Measurements from ENCODE around the gene DCDC2C.

The DCDC2C gene

DNA sequence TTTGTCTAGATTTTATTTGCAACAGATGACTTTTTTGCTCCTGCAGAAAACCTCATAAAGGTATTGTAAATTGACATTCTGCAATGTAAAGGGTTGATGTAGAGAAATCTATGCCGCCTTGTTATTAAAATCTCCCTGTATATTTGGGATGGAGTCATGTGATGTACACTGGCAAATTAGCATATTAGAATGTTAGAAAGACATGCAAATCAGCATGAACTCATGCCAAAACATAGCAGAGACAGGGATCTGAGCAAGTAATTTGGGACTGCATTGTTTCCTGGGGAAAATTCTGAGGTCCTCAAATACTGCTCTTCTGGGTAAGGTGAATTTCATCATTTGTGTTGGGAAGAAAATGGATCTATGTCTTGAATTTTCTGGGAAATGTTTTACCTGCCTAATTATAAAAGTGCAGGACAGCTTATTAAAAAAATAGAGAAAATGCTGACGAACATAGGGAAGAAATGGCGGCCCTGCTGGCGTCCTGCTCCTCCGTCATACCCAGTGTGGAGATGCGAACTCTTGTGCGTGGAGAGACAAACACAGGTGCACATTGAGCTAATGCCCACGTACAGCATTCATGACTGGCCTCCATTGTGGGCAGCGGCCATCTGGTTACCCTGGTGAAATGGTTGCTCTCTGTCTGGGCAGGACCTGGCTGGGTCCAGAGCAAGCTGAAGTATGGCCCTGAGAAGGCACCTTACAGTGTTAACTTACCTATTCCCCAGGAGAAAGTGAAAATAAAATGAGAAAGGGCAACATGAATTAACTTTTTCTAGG is 29.1 kb upstream of the DCDC2C start:
- peaks cover 35% of the 10 kb centered on the region for H3K27me3 ChIP-seq (ENCODE audit: insufficient read depth, low read length)
- no peak overlapping the region for H2AFZ ChIP-seq (ENCODE audit: low read length, unreplicated experiment)
- H3K4me3 ChIP-seq (ENCODE audit: low read depth, low read length) = no peak overlapping the region
- no peak overlapping the region for H3K27ac ChIP-seq (ENCODE audit: low read depth, low read length)
- H3K36me3 ChIP-seq (ENCODE audit: insufficient read depth, low read length) = no peaks in the 10 kb centered on the region
- H3K79me2 ChIP-seq (ENCODE audit: control insufficient read depth, insufficient read depth, low read length, unreplicated experiment) = no peaks in the 10 kb centered on the region
- no peaks in the 10 kb centered on the region for H3K4me1 ChIP-seq (ENCODE audit: control insufficient read depth, insufficient read depth, low read length, unreplicated experiment)

- no peak overlapping the region for H3K27ac ChIP-seq (ENCODE audit: low read depth, low read length)
- H3K27me3 ChIP-seq (ENCODE audit: insufficient read depth, low read length) = peaks cover 36% of the 10 kb centered on the region
- H3K4me1 ChIP-seq (ENCODE audit: control insufficient read depth, insufficient read depth, low read length, unreplicated experiment) = no peaks in the 10 kb centered on the region
- no peaks in the 10 kb centered on the region for H3K36me3 ChIP-seq (ENCODE audit: insufficient read depth, low read length)
- H2AFZ ChIP-seq (ENCODE audit: low read length, unreplicated experiment) = no peak overlapping the region
- no peaks in the 10 kb centered on the region for H3K79me2 ChIP-seq (ENCODE audit: control insufficient read depth, insufficient read depth, low read length, unreplicated experiment)
- H3K4me3 ChIP-seq (ENCODE audit: low read depth, low read length) = no peak overlapping the region
Observed at GRCh38 chr2:3675687-3676086, 27.7 kb upstream of the DCDC2C start.

GRCh38 chr2:3677436-3677835 is 25.9 kb upstream of the DCDC2C start:
- Histone ChIP-seq H2AFZ (ENCODE audit: low read length, unreplicated experiment) (no peak overlapping the region), H3K27me3 (ENCODE audit: insufficient read depth, low read length) (peaks cover 47% of the 10 kb centered on the region), H3K4me3 (ENCODE audit: low read depth, low read length) (no peak overlapping the region), H3K36me3 (ENCODE audit: insufficient read depth, low read length) (no peaks in the 10 kb centered on the region), H3K27ac (ENCODE audit: low read depth, low read length) (no peak overlapping the region), H3K4me1 (ENCODE audit: control insufficient read depth, insufficient read depth, low read length, unreplicated experiment) (no peaks in the 10 kb centered on the region), H3K79me2 (ENCODE audit: control insufficient read depth, insufficient read depth, low read length, unreplicated experiment) (no peaks in the 10 kb centered on the region)

GRCh38 chr2:3678212-3678611 is 25.2 kb upstream of the DCDC2C start:
- Histone ChIP-seq H3K27ac (ENCODE audit: low read depth, low read length) (no peak overlapping the region), H3K36me3 (ENCODE audit: insufficient read depth, low read length) (no peaks in the 10 kb centered on the region), H3K27me3 (ENCODE audit: insufficient read depth, low read length) (peaks cover 46% of the 10 kb centered on the region)

DNA sequence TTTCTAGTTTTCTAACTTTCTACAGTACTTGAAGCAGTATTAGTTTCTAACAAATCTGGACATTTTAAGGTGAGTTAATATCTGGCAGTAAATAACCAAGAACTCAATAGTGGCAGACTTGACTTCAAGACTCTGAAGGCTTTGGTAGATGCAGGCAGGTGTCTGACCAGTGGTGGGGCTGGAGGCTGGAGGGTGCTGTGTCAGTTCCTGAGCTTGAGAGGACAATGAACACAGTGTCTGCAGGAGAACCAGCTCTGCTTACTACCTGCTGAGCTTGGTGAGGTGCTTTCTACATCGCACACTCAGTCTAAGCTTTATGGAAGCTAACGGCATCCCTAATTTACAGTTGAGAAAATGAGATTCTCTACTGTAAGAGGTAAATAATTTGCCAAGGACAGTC is 24.2 kb upstream of the DCDC2C start:
- no peak overlapping the region for H2AFZ ChIP-seq (ENCODE audit: low read length, unreplicated experiment)
- H3K4me3 ChIP-seq (ENCODE audit: low read depth, low read length) = no peak overlapping the region
- no peaks in the 10 kb centered on the region for H3K36me3 ChIP-seq (ENCODE audit: insufficient read depth, low read length)
- peaks cover 36% of the 10 kb centered on the region for H3K27me3 ChIP-seq (ENCODE audit: insufficient read depth, low read length)
- H3K4me1 ChIP-seq (ENCODE audit: control insufficient read depth, insufficient read depth, low read length, unreplicated experiment) = no peaks in the 10 kb centered on the region
- H3K27ac ChIP-seq (ENCODE audit: low read depth, low read length) = no peak overlapping the region
- no peaks in the 10 kb centered on the region for H3K79me2 ChIP-seq (ENCODE audit: control insufficient read depth, insufficient read depth, low read length, unreplicated experiment)

More at GRCh38 chr2:3678212-3678611, 25.2 kb upstream of the DCDC2C start:
- Histone ChIP-seq H2AFZ (ENCODE audit: low read length, unreplicated experiment) (no peak overlapping the region), H3K4me1 (ENCODE audit: control insufficient read depth, insufficient read depth, low read length, unreplicated experiment) (no peaks in the 10 kb centered on the region), H3K4me3 (ENCODE audit: low read depth, low read length) (no peak overlapping the region), H3K79me2 (ENCODE audit: control insufficient read depth, insufficient read depth, low read length, unreplicated experiment) (no peaks in the 10 kb centered on the region)

- H3K27ac ChIP-seq (ENCODE audit: low read depth, low read length) = no peak overlapping the region
- no peak overlapping the region for H2AFZ ChIP-seq (ENCODE audit: low read length, unreplicated experiment)
- peaks cover 32% of the 10 kb centered on the region for H3K27me3 ChIP-seq (ENCODE audit: insufficient read depth, low read length)
- H3K36me3 ChIP-seq (ENCODE audit: insufficient read depth, low read length) = no peaks in the 10 kb centered on the region
- H3K4me1 ChIP-seq (ENCODE audit: control insufficient read depth, insufficient read depth, low read length, unreplicated experiment) = no peaks in the 10 kb centered on the region
- no peaks in the 10 kb centered on the region for H3K79me2 ChIP-seq (ENCODE audit: control insufficient read depth, insufficient read depth, low read length, unreplicated experiment)
- no peak overlapping the region for H3K4me3 ChIP-seq (ENCODE audit: low read depth, low read length)
Observed at GRCh38 chr2:3679616-3680393, 23.6 kb upstream of the DCDC2C start.

DNA sequence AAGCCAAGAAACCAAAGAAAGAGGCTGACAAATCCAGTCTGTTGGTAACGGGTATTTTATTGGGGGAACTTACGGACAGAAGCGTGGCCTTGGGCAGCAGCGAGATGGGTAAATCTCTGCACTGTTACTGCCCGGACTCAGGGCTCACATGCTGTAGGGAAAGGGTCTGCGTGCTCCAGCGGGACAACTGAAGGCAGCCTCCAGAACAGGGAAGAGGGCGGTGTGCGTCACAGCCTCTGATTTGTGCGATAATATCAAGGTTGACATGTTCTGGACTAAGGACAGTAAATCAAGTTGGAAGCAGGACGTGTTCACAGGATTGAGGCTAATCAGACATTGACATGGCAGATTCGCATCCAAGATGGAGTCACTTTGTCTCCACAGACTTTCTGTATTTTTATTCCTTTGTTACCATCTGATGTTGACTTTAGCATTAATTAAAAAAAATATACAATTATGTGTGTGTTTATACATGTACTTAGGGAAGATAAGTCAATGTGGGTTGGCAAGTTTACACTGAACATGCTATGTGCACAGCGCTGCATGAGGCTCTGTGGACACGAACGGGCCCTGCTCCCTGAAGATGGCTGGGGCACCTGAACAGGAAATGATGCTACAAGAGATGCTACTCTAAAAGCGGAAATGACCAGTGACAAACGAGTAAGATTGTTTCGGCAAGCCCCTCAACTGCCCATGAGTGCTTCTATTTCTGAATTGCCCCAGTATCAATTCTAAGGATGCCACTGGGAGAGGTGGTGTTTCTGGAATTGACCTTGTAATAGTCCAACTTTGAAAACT is 22.6 kb upstream of the DCDC2C start:
- H3K4me1 ChIP-seq (ENCODE audit: control insufficient read depth, insufficient read depth, low read length, unreplicated experiment) = no peaks in the 10 kb centered on the region
- no peak overlapping the region for H2AFZ ChIP-seq (ENCODE audit: low read length, unreplicated experiment)
- no peak overlapping the region for H3K27ac ChIP-seq (ENCODE audit: low read depth, low read length)
- H3K36me3 ChIP-seq (ENCODE audit: insufficient read depth, low read length) = no peaks in the 10 kb centered on the region
- peaks cover 32% of the 10 kb centered on the region for H3K27me3 ChIP-seq (ENCODE audit: insufficient read depth, low read length)
- no peak overlapping the region for H3K4me3 ChIP-seq (ENCODE audit: low read depth, low read length)
- H3K79me2 ChIP-seq (ENCODE audit: control insufficient read depth, insufficient read depth, low read length, unreplicated experiment) = no peaks in the 10 kb centered on the region

DNA sequence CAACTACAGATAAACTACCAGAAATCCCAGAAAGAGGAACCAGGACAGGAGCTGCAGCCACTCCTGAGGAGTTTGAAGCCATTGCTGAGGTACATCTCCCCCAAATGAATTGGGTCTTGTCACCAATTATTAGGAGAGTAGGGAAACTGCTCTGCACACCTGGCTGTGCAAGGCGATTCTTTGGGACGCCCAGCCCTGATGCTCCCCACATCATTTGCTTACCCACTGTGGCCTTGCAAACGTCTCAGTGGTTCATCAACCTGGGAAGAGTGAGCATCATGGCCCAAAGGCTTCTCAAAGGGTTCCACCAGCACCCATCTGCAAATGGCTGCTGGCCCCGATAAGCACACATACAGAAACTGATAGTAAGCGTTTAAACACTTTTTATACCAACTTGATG is 21.8 kb upstream of the DCDC2C start:
- Histone ChIP-seq H3K4me1 (ENCODE audit: control insufficient read depth, insufficient read depth, low read length, unreplicated experiment) (no peaks in the 10 kb centered on the region), H3K27ac (ENCODE audit: low read depth, low read length) (no peak overlapping the region), H3K4me3 (ENCODE audit: low read depth, low read length) (no peak overlapping the region), H3K27me3 (ENCODE audit: insufficient read depth, low read length) (peaks cover 36% of the 10 kb centered on the region), H3K79me2 (ENCODE audit: control insufficient read depth, insufficient read depth, low read length, unreplicated experiment) (no peaks in the 10 kb centered on the region), H2AFZ (ENCODE audit: low read length, unreplicated experiment) (no peak overlapping the region), H3K36me3 (ENCODE audit: insufficient read depth, low read length) (no peaks in the 10 kb centered on the region)

- Histone ChIP-seq H3K4me1 (ENCODE audit: control insufficient read depth, insufficient read depth, low read length, unreplicated experiment) (no peaks in the 10 kb centered on the region), H3K36me3 (ENCODE audit: insufficient read depth, low read length) (no peaks in the 10 kb centered on the region), H3K4me3 (ENCODE audit: low read depth, low read length) (no peak overlapping the region), H3K27ac (ENCODE audit: low read depth, low read length) (no peak overlapping the region), H3K79me2 (ENCODE audit: control insufficient read depth, insufficient read depth, low read length, unreplicated experiment) (no peaks in the 10 kb centered on the region), H2AFZ (ENCODE audit: low read length, unreplicated experiment) (no peak overlapping the region), H3K27me3 (ENCODE audit: insufficient read depth, low read length) (peaks cover 34% of the 10 kb centered on the region)
Observed at GRCh38 chr2:3682811-3683210, 20.6 kb upstream of the DCDC2C start.

DNA sequence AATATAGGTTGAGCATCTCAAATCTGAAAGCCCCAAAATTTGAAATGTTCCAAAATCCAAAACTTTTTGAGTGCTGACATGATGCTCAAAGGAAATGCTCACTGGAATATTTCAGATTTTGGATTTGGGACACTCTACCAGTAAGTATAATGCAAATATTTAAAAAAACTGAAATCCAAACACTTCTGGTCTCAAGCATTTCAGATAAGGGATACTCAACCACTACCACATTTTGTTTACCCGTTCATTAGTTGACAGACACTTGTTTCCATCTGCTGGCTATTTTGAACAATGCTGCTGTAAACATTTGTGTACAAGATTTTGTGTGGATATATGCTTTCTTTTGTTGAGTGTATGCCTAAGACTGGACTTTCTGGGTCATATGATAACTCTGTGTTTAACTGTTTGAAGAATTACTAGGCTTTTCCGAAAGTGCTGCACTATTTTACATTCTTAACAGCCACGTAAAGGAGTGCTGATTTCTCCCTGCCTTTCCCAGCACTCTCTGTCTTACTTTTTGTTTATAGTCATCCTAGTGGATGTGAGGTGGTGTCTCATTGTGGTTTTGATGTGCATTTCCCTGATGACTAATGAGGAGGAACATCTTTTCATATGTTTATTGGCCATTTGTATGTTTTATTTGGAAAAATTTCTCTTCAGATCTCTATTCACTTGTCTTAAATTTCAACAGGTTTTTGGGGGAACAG is 19.5 kb upstream of the DCDC2C start:
- Histone ChIP-seq H3K79me2 (ENCODE audit: control insufficient read depth, insufficient read depth, low read length, unreplicated experiment) (no peaks in the 10 kb centered on the region), H3K27ac (ENCODE audit: low read depth, low read length) (no peak overlapping the region), H3K4me3 (ENCODE audit: low read depth, low read length) (no peak overlapping the region), H3K4me1 (ENCODE audit: control insufficient read depth, insufficient read depth, low read length, unreplicated experiment) (no peaks in the 10 kb centered on the region), H3K27me3 (ENCODE audit: insufficient read depth, low read length) (peaks cover 23% of the 10 kb centered on the region), H2AFZ (ENCODE audit: low read length, unreplicated experiment) (no peak overlapping the region), H3K36me3 (ENCODE audit: insufficient read depth, low read length) (no peaks in the 10 kb centered on the region)

Data from ACC112 (cell line).